ENCODE results near the gene CCDC158. TPM values are rescaled to one million over a fixed set of nuclear protein-coding genes. Genes with fewer than 3 reads are reported as not detected.

The CCDC158 gene
- 0.19 and 1.1 TPM in 2 replicates for total RNA-seq

DNA sequence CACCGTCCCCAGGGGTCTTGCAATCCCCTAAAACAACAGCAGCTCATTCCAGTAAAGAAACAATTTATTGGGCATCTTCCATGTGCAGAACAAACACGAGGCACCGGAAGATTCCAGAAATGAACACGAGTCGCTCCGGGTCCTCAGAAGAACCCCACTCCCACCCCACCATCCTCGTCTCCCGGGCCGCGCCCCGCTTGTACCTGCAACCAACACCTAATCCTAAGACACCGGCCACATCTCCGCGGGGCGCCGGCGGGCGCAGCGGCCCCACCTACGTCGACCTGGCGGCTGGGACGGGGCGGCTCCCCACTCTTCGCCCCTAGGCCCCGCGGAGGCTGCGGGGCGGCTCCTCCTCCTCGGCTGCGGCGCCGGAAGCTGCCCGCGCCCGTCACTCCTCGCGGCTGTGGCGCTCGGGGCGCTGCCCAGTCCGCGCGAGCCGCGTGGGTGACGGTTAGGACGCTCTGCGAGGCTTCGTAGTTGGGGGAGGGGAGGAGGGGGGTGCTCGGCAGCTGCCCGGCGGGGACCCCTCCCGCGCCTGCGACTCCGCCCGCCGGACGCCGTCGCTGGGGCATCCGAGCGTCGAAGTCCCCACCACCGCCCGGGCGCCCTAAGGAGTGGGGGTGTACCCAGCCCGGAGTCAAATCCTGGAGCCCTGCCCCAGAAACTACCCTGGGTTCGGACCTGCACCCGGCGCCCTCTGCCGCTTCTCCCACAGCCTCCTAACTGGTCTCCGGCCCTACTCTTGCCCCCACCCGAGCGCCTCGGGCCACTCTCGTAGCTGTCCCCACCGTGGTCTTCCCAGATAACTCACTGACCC, at the start of gene CCDC158:
Gene CCDC158 (minus strand): TSS at position 380 of the 820 bp plus-strand sequence. CDS start 17,934 bp downstream, outside the sequence.

DNA sequence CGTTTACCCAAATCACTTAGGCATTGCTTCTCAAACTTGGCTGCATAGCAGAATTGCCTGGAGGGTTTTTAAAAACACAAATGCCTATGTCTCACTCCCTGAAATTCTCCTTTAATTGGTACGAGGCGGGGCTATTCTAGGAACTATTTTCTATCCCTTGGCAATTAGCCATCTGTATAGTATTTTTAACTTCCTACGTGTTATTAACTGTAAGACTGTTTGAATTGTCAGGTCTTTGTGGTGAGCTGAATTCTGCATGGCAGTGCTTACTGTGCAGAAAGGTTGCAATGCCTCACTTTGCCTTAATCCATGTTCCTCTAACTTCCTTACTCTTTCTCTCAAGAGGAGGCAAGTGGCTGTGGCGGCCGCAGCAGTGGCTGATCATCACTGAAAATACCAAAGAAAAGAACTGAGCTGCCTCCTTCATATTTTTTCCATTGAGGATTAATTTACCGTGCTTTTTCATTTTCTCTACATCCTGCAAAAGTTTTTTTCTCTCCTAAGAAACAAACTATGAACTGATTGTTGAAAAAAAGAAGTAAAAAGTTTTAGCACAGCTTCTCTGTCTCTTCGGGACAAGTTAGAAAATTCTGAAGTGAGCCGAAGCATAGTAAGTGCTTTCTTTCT, 14.1 kb upstream of the CCDC158 start, which contains the start of gene SHROOM3:
Gene SHROOM3 (plus strand): TSS at position 329 of the 627 bp plus-strand sequence. CDS start 824 bp downstream, outside the sequence.

DNA sequence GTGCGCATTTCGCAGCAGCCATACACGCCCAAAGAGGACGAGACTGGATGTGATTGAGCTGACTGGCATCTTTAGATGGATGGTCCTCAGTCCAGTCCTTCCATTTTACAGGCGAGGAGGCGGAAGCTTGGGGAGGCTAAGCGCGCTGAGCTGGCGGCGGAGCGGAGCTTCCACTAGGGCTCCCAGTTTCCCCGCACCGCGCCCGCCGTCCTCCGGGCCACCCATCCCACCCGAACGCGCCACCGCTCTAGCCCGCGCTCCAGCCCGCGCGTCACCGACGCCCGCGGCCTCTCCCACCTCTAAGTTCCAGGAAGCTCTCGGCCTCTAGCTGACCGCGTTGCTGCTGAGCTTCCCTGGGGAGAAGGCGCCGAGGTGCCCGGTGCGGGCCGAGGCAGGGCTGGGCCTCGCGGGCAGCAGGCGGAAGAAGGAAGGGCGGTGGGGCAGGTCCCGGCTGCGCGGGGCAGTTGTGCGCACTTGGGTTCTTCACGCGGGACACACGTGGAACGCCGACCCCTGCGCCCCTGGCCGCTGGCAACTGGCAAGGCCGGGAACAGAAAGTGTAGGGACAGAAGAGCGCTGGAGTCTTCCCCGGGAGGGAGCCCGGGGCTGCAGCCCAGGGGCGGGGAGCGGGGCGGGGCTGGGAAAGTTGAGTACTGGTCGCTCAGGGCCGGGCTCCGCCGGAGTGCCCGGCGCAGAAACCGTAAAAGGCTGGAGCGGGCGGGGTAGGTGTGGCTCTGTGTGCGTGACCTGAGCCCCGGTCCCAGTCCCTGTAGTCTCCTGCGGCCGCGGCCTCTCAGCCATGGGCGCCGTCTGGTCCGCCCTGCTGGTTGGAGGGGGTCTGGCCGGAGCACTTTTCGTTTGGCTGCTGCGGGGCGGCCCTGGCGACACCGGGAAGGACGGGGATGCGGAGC, 114.7 kb downstream of the CCDC158 start, which contains the start of gene STBD1:
Gene STBD1 (plus strand): TSS at position 763 of the 911 bp plus-strand sequence. CDS start 37 bp downstream, at position 800.

Other genes starting within 250 kb of the CCDC158 start
- 144 and 264 TPM in 2 replicates for gene SCARB2, start 207.3 kb downstream of the CCDC158 start, total RNA-seq
- gene FAM47E, start 169.4 kb downstream of the CCDC158 start, total RNA-seq = under 0.01 and 0.19 TPM in 2 replicates
- gene STBD1, start 114.4 kb downstream of the CCDC158 start, total RNA-seq = 8.8 and 14.4 TPM in 2 replicates
- gene SHROOM3, start 14.1 kb upstream of the CCDC158 start, total RNA-seq = 3.3 and 3.9 TPM in 2 replicates